Measurements from ENCODE around the gene LHX8.
A peak's percentile ranks its signal among the peaks of the same experiment; 100 is the strongest.

Gene LHX8

GRCh38 chr1:75132812-75133619 lies 1.2 kb upstream of the LHX8 start:
- Histone ChIP-seq H3K4me1 (ENCODE audit: control insufficient read depth, low read length) (no peaks in the 10 kb centered on the region), H3K36me3 (ENCODE audit: control insufficient read depth, low read length) (no peaks in the 10 kb centered on the region), H3K27ac (ENCODE audit: low read depth, low read length) (no peak overlapping the region), H4K20me1 (ENCODE audit: control insufficient read depth, insufficient read depth, low read depth, low read length) (no peaks in the 10 kb centered on the region), H3K4me2 (ENCODE audit: low read length) (no peak overlapping the region), H3K9me2 (replicated peaks; ENCODE audit: control insufficient read depth, low read length) (no peaks in the 10 kb centered on the region), H3K27me3 (ENCODE audit: control insufficient read depth, low read length) (peaks cover 35% of the 10 kb centered on the region), H3K79me2 (ENCODE audit: control insufficient read depth, low read length) (no peaks in the 10 kb centered on the region), H3F3A (ENCODE audit: control insufficient read depth, insufficient read depth) (no peaks in the 10 kb centered on the region), H3K9me3 (ENCODE audit: control insufficient read depth, insufficient read depth, low read length) (no peaks in the 10 kb centered on the region; the same call in 1 of the 2 replicates), H3K4me3 (ENCODE audit: low read length) (no peak overlapping the region)
- TF ChIP-seq, protein P1, sequence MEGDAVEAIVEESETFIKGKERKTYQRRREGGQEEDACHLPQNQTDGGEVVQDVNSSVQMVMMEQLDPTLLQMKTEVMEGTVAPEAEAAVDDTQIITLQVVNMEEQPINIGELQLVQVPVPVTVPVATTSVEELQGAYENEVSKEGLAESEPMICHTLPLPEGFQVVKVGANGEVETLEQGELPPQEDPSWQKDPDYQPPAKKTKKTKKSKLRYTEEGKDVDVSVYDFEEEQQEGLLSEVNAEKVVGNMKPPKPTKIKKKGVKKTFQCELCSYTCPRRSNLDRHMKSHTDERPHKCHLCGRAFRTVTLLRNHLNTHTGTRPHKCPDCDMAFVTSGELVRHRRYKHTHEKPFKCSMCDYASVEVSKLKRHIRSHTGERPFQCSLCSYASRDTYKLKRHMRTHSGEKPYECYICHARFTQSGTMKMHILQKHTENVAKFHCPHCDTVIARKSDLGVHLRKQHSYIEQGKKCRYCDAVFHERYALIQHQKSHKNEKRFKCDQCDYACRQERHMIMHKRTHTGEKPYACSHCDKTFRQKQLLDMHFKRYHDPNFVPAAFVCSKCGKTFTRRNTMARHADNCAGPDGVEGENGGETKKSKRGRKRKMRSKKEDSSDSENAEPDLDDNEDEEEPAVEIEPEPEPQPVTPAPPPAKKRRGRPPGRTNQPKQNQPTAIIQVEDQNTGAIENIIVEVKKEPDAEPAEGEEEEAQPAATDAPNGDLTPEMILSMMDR (IDR thresholded peaks at IDR 0.05; ENCODE audit: low read depth, low read length, poor library complexity, severe bottlenecking): no peak
- no peak for TF ChIP-seq EZH2phosphoT487 (IDR thresholded peaks at IDR 0.05; ENCODE audit: borderline replicate concordance, low read length)

DNA sequence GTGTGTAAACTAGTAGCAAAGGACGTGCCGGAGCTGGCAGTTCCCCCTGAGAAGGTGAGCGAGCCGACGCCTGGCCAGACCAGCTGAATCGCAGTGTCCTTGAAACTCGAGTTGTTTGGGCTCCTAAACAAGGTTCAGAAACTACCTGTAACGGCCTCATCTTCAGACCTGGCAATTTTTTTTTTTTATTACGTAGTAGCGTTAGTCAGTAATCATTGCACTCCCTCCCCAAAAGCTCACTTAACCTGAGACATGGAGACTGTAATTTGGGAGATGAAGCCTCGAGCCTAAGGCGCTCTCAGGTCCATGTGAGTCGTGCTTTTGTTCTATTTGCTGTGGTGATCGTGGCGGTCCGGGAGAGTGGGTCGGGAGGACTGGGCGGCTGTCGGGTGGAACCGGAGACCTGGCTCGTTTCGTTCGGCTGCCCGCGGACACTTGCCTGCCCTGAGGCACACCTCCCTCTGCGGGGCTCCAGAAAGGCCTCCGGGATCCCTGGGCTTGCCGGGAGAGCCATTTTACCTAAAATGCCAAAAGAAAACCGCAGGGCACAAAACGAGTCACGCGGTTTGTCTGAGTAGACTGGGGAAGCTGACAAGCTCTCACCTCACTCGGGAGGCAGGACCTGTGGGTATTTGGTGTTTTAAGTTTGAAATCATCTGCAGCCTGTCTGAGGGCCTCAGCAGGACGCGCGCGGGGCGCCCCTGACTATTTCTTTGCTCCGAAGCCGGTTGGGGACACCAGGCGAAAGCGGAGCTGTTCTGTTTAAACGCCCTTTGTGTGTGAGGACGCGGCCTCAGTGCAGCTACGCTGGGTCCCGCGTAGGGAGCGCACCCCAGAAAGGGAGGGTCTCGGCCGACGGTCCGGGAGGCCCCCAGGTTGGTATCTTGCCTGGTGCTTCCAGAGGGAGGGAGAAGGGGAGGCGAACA lies 722 bp downstream of the LHX8 start:
- Histone ChIP-seq H4K20me1 (ENCODE audit: control insufficient read depth, insufficient read depth, low read depth, low read length) (no peaks in the 10 kb centered on the region), H3K79me2 (ENCODE audit: control insufficient read depth, low read length) (no peaks in the 10 kb centered on the region), H3K4me3 (ENCODE audit: low read length) (peak overlapping the region; percentile 3; the same call in 1 of the 2 replicates), H3K9me2 (replicated peaks; ENCODE audit: control insufficient read depth, low read length) (no peaks in the 10 kb centered on the region), H3K4me1 (ENCODE audit: control insufficient read depth, low read length) (no peaks in the 10 kb centered on the region), H3K27me3 (ENCODE audit: control insufficient read depth, low read length) (peaks cover 42% of the 10 kb centered on the region), H3K9me3 (ENCODE audit: control insufficient read depth, insufficient read depth, low read length) (no peaks in the 10 kb centered on the region; the same call in 1 of the 2 replicates), H3K4me2 (ENCODE audit: low read length) (peak overlapping the region; percentile 8), H3K36me3 (ENCODE audit: control insufficient read depth, low read length) (no peaks in the 10 kb centered on the region), H3F3A (ENCODE audit: control insufficient read depth, insufficient read depth) (no peaks in the 10 kb centered on the region), H3K27ac (ENCODE audit: low read depth, low read length) (no peak overlapping the region)
- TF ChIP-seq, protein P1 (IDR thresholded peaks at IDR 0.05; ENCODE audit: low read depth, low read length, poor library complexity, severe bottlenecking): no peak
- TF ChIP-seq EZH2phosphoT487 (IDR thresholded peaks at IDR 0.05; ENCODE audit: borderline replicate concordance, low read length): 0 out of 2 replicates have a peak, but pooled peaks have one; percentile 58

DNA sequence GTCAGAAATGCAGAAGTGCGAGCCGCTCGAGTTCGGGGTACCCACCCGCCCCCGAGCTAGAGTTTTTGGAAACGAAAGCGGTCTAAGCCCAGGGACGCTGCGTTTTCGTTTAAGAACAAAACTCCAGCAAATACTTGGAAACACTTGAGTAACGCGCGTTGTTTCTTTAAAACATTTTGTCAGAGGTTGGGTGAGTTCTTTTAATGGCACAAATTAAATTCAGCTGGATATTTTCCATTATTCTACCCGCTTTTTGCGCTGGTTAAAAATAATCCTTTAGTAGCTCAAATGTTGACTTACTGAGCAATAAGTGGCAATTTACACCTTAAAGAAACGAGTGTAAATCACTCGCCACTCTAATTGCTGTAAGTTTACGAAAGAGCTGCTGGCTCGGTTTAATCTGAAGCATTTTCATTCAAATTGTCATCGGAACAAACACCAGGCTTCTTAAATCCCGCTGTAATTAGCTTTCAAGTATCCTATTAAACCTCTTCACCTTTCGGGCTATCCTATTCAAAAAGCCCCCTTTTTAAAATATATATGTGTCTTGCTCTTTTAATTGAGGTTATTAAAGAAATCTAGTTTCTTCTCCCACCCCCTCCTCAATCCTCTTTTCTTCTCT lies 1.5 kb downstream of the LHX8 start:
- Histone ChIP-seq H3F3A (ENCODE audit: control insufficient read depth, insufficient read depth) (no peaks in the 10 kb centered on the region), H3K4me1 (ENCODE audit: control insufficient read depth, low read length) (no peaks in the 10 kb centered on the region), H4K20me1 (ENCODE audit: control insufficient read depth, insufficient read depth, low read depth, low read length) (no peaks in the 10 kb centered on the region), H3K27ac (ENCODE audit: low read depth, low read length) (no peak overlapping the region), H3K27me3 (ENCODE audit: control insufficient read depth, low read length) (peaks cover 48% of the 10 kb centered on the region), H3K79me2 (ENCODE audit: control insufficient read depth, low read length) (no peaks in the 10 kb centered on the region), H3K4me2 (ENCODE audit: low read length) (peak overlapping the region; percentile 8), H3K4me3 (ENCODE audit: low read length) (peak overlapping the region; percentile 3; the same call in 1 of the 2 replicates), H3K36me3 (ENCODE audit: control insufficient read depth, low read length) (no peaks in the 10 kb centered on the region), H3K9me2 (replicated peaks; ENCODE audit: control insufficient read depth, low read length) (no peaks in the 10 kb centered on the region), H3K9me3 (ENCODE audit: control insufficient read depth, insufficient read depth, low read length) (no peaks in the 10 kb centered on the region; the same call in 1 of the 2 replicates)
- no peak; the same call in 1 of the 2 replicates for TF ChIP-seq EZH2phosphoT487 (IDR thresholded peaks at IDR 0.05; ENCODE audit: borderline replicate concordance, low read length)
- TF ChIP-seq, protein P1 (IDR thresholded peaks at IDR 0.05; ENCODE audit: low read depth, low read length, poor library complexity, severe bottlenecking): no peak
